Fibroblast of lung (primary cell): ENCODE data around the gene VSIG10L2. TPM values are rescaled to one million over a fixed set of nuclear protein-coding genes. Genes with fewer than 3 reads are reported as not detected.

Experiments used
- DNase-seq, 2 donors: peaks; one replicate each; pipeline versions ENCODE4 v3.0.0 to v3.0.0-alpha.2; 2010; ENCODE audit warnings: low read depth in 2 of 2
- H2AFZ ChIP-seq: 2 replicates; pipeline ENCODE4 v1.5.1; 2012; ENCODE audit warnings: low read length, control low read depth, inconsistent platforms
- H3K27ac ChIP-seq: 2 replicates; pipeline ENCODE4 v1.5.1; 2011; ENCODE audit warnings: low read length, control low read depth; ENCODE audit not compliant: insufficient read depth
- H3K27me3 ChIP-seq: 2 replicates; pipeline ENCODE4 v1.5.1; 2011; ENCODE audit warnings: mild to moderate bottlenecking, low read length; ENCODE audit not compliant: control insufficient read depth, insufficient read depth
- H3K36me3 ChIP-seq: 2 replicates; pipeline ENCODE4 v1.5.1; 2011; ENCODE audit warnings: low read length; ENCODE audit not compliant: control insufficient read depth, insufficient read depth
- H3K4me1 ChIP-seq: 2 replicates; pipeline ENCODE4 v1.5.1; 2011; ENCODE audit warnings: low read length; ENCODE audit not compliant: control insufficient read depth, insufficient read depth; ENCODE audit errors: extremely low read depth
- H3K4me2 ChIP-seq: 2 replicates; pipeline ENCODE4 v1.5.1; 2011; ENCODE audit warnings: low read length, control low read depth; ENCODE audit not compliant: insufficient read depth; ENCODE audit errors: extremely low read depth
- H3K4me3 ChIP-seq, 4 experiments: fragments of 200-600 bp in 1 of 4; sonication (generic) in 1 of 4; replicated peaks in 1 of 4; 2 replicates each; pipeline ENCODE4 v1.5.1; 2011 to 2016; ENCODE audit warnings: low read length in 4 of 4, low read depth in 3 of 4, mild to moderate bottlenecking in 3 of 4, control low read depth in 2 of 4, inconsistent platforms in 1 of 4, mixed read lengths in 1 of 4; ENCODE audit not compliant: insufficient read depth in 1 of 4; ENCODE audit errors: control extremely low read depth in 1 of 4
- H3K79me2 ChIP-seq: 2 replicates; pipeline ENCODE4 v1.5.1; 2012; ENCODE audit warnings: mild to moderate bottlenecking, low read length, inconsistent platforms; ENCODE audit not compliant: control insufficient read depth, insufficient read depth
- H3K9ac ChIP-seq: 2 replicates; pipeline ENCODE4 v1.5.1; 2011; ENCODE audit warnings: mild to moderate bottlenecking, low read length, control low read depth; ENCODE audit not compliant: insufficient read depth
- H3K9me3 ChIP-seq: 2 replicates; pipeline ENCODE4 v1.5.1; 2012; ENCODE audit warnings: low read depth, low read length; ENCODE audit not compliant: control insufficient read depth, insufficient read depth
- H4K20me1 ChIP-seq: 2 replicates; pipeline ENCODE4 v1.5.1; 2011; ENCODE audit warnings: low read length; ENCODE audit not compliant: control insufficient read depth, insufficient read depth; ENCODE audit errors: extremely low read depth
- CTCF ChIP-seq, 2 donors: IDR thresholded peaks in 1 of 2; conservative IDR thresholded peaks in 1 of 2; 1 replicate in 1 of 2; 2 replicates in 1 of 2; pipeline ENCODE4 v1.5.1; 2011 to 2012; ENCODE audit warnings: low read length in 2 of 2, control low read depth in 1 of 2, inconsistent platforms in 1 of 2, low read depth in 1 of 2, mild to moderate bottlenecking in 1 of 2
- EZH2 ChIP-seq: IDR thresholded peaks from 2 replicates; pipeline ENCODE4 v1.5.1; 2012; ENCODE audit warnings: low read length, control low read depth, mild to moderate bottlenecking; ENCODE audit errors: missing control alignments
- polyA plus RNA-seq, 2 donors: library from polyadenylated mRNA; depleted of rRNA in 1 of 2; stranded (reverse) in 1 of 2; unstranded in 1 of 2; fragments of >200 nt; gene quantifications; 2 replicates each; pipeline ENCODE4 v1.2.1, GENCODE V29; 2011 to 2012; ENCODE audit warnings: missing spikeins in 1 of 2
- total RNA-seq: library from RNA; depleted of rRNA; stranded (reverse); fragments of >200 nt; gene quantifications from 2 replicates; pipeline ENCODE4 v1.2.1, GENCODE V29; 2014

The VSIG10L2 gene
- total and polyA plus RNA-seq, 2 donors (not counting 1 experiment from before 2014, with no cell fraction given) = not detected

GRCh38 chr11:125953401-125953935, 7.6 kb downstream of the VSIG10L2 start:
- H3K27me3 ChIP-seq = peaks cover 2% of the 10 kb centered on the region
- no peak for DNase-seq
- H3K36me3 ChIP-seq = no peaks in the 10 kb centered on the region
- no peak overlapping the region for H3K27ac ChIP-seq
- no peak overlapping the region for H3K4me3 ChIP-seq
- H2AFZ ChIP-seq = no peak overlapping the region
- H3K79me2 ChIP-seq = no peaks in the 10 kb centered on the region
- no peaks in the 10 kb centered on the region for H4K20me1 ChIP-seq
- H3K9me3 ChIP-seq = no peaks in the 10 kb centered on the region
- H3K4me2 ChIP-seq = no peak overlapping the region
- no peaks in the 10 kb centered on the region for H3K4me1 ChIP-seq
- H3K9ac ChIP-seq = no peak overlapping the region
- TF ChIP-seq EZH2 (no peak), CTCF (conservative IDR thresholded peaks at IDR 0.05 in 1 of 2, IDR thresholded peaks at IDR 0.05 in 1 of 2; ENCODE audit: low read depth in 1 of 2, low read length in 2 of 2) (no peak)

- Histone ChIP-seq H3K9ac (no peak overlapping the region), H3K4me3 (no peak overlapping the region), H3K4me2 (no peak overlapping the region), H3K27me3 (peaks cover 2% of the 10 kb centered on the region), H4K20me1 (no peaks in the 10 kb centered on the region), H3K27ac (no peak overlapping the region), H2AFZ (no peak overlapping the region), H3K9me3 (no peaks in the 10 kb centered on the region), H3K4me1 (no peaks in the 10 kb centered on the region), H3K79me2 (no peaks in the 10 kb centered on the region), H3K36me3 (no peaks in the 10 kb centered on the region)
- TF ChIP-seq CTCF (conservative IDR thresholded peaks at IDR 0.05 in 1 of 2, IDR thresholded peaks at IDR 0.05 in 1 of 2; ENCODE audit: low read depth in 1 of 2, low read length in 2 of 2) (no peak), EZH2 (no peak)
- no peak for DNase-seq
These were observed 8.5 kb downstream of the VSIG10L2 start for GRCh38 chr11:125954123-125954944.

GRCh38 chr11:125954945-125955640, 9.2 kb downstream of the VSIG10L2 start:
- DNase-seq = no peak
- Histone ChIP-seq H3K4me1 (no peaks in the 10 kb centered on the region), H3K9me3 (no peaks in the 10 kb centered on the region), H3K36me3 (no peaks in the 10 kb centered on the region), H3K9ac (no peak overlapping the region), H3K4me2 (no peak overlapping the region), H4K20me1 (no peaks in the 10 kb centered on the region), H3K27me3 (peaks cover 2% of the 10 kb centered on the region), H3K4me3 (no peak overlapping the region), H3K27ac (no peak overlapping the region), H3K79me2 (no peaks in the 10 kb centered on the region), H2AFZ (no peak overlapping the region)
- TF ChIP-seq EZH2 (no peak), CTCF (conservative IDR thresholded peaks at IDR 0.05 in 1 of 2, IDR thresholded peaks at IDR 0.05 in 1 of 2; ENCODE audit: low read depth in 1 of 2, low read length in 2 of 2) (no peak)
